GM18907 (cell line): ENCODE results near the gene RPP14.
A peak's percentile ranks its signal among the peaks of the same experiment; 100 is the strongest.

Source experiments
- ATAC-seq: cut with Tn5 transposase; IDR thresholded peaks from one replicate; pipeline ENCODE4 v1.9.1; 2021; ENCODE audit warnings: mild to moderate bottlenecking, moderate library complexity; ENCODE audit not compliant: unreplicated experiment

RPP14 gene

GRCh38 chr3:58353722-58354553 lies 47.9 kb downstream of the RPP14 start:
- ATAC-seq: no peak

GRCh38 chr3:58355179-58355578 lies 49.1 kb downstream of the RPP14 start:
- ATAC-seq: peak; percentile 49

- ATAC-seq: no peak
These were observed 50.0 kb downstream of the RPP14 start for GRCh38 chr3:58356054-58356453.

GRCh38 chr3:58357402-58357801 lies 51.4 kb downstream of the RPP14 start:
- no peak for ATAC-seq

- no peak for ATAC-seq
These were observed 52.0 kb downstream of the RPP14 start for GRCh38 chr3:58358092-58358491.

GRCh38 chr3:58358808-58359207 lies 52.8 kb downstream of the RPP14 start:
- no peak for ATAC-seq

- ATAC-seq: no peak
These were observed 53.6 kb downstream of the RPP14 start for GRCh38 chr3:58359621-58360020.

GRCh38 chr3:58361866-58362265 lies 55.8 kb downstream of the RPP14 start:
- ATAC-seq: no peak

GRCh38 chr3:58366699-58367098 lies 60.7 kb downstream of the RPP14 start:
- ATAC-seq: no peak

- ATAC-seq: no peak
These were observed 63.0 kb downstream of the RPP14 start for GRCh38 chr3:58369038-58369437.
